Osteoblast (primary cell): ENCODE data around the gene DNAJC1. TPM values are rescaled to one million over a fixed set of nuclear protein-coding genes. Genes with fewer than 3 reads are reported as not detected.

Experiments
- DNase-seq: peaks from one replicate; pipeline ENCODE4 v3.0.0; 2011; ENCODE audit warnings: low spot score, mixed read lengths; ENCODE audit not compliant: insufficient read length; ENCODE audit errors: missing footprints
- H2AFZ ChIP-seq: 2 replicates; pipeline ENCODE4 v1.6.0; 2011; ENCODE audit warnings: mild to moderate bottlenecking, low read length
- H3K27ac ChIP-seq: 2 replicates; pipeline ENCODE4 v1.5.1; 2011; ENCODE audit warnings: mild to moderate bottlenecking, low read depth, low read length, moderate library complexity
- H3K27me3 ChIP-seq: 2 replicates; pipeline ENCODE4 v1.6.0; 2012; ENCODE audit warnings: mild to moderate bottlenecking, control low read depth, inconsistent platforms, low read length, moderate library complexity; ENCODE audit not compliant: insufficient read depth
- H3K36me3 ChIP-seq: 2 replicates; pipeline ENCODE4 v1.5.1; 2011; ENCODE audit warnings: mild to moderate bottlenecking, low read length, control low read depth, moderate library complexity; ENCODE audit not compliant: insufficient read depth
- H3K4me1 ChIP-seq: 2 replicates; pipeline ENCODE4 v1.5.1; 2011; ENCODE audit warnings: mild to moderate bottlenecking, low read length, control low read depth, moderate library complexity; ENCODE audit not compliant: insufficient read depth
- H3K4me2 ChIP-seq: 2 replicates; pipeline ENCODE4 v1.6.0; 2011; ENCODE audit warnings: mild to moderate bottlenecking, low read length; ENCODE audit not compliant: insufficient read depth
- H3K4me3 ChIP-seq: fragments of 200-600 bp; sonication (generic); 3 replicates; pipeline ENCODE4 v1.5.1; 2012; ENCODE audit warnings: mild to moderate bottlenecking, low read length, inconsistent platforms; ENCODE audit not compliant: insufficient read depth
- H3K79me2 ChIP-seq: 2 replicates; pipeline ENCODE4 v1.6.0; 2012; ENCODE audit warnings: mild to moderate bottlenecking, low read length, control low read depth, inconsistent platforms; ENCODE audit not compliant: insufficient read depth
- H3K9me3 ChIP-seq: 2 replicates; pipeline ENCODE4 v1.5.1; 2011; ENCODE audit warnings: low read depth, low read length, control low read depth
- H4K20me1 ChIP-seq: 2 replicates; pipeline ENCODE4 v1.6.0; 2012; ENCODE audit warnings: mild to moderate bottlenecking, low read length, control low read depth; ENCODE audit not compliant: insufficient read depth
- CTCF ChIP-seq: IDR thresholded peaks from 2 replicates; pipeline ENCODE4 v1.5.1; 2011; ENCODE audit warnings: mild to moderate bottlenecking, low read depth, low read length, moderate library complexity; ENCODE audit errors: extremely low read depth
- total RNA-seq: library from RNA; depleted of rRNA; stranded (reverse); fragments of >200 nt; gene quantifications from 2 replicates; pipeline ENCODE4 v1.2.3, GENCODE V29; 2012

DNAJC1 gene
- total RNA-seq, 1 donor = 83.2 TPM

GRCh38 chr10:21737106-21737505 is 266.4 kb downstream of the DNAJC1 start:
- DNase-seq = no peak
- Histone ChIP-seq H3K4me3 (no peak overlapping the region), H3K36me3 (peaks cover 51% of the 10 kb centered on the region), H2AFZ (no peak overlapping the region), H4K20me1 (no peaks in the 10 kb centered on the region), H3K4me2 (no peak overlapping the region), H3K4me1 (peaks cover 9% of the 10 kb centered on the region), H3K27me3 (no peaks in the 10 kb centered on the region), H3K27ac (no peak overlapping the region), H3K9me3 (no peaks in the 10 kb centered on the region), H3K79me2 (peaks cover 3% of the 10 kb centered on the region)
- TF ChIP-seq CTCF = no peak

DNA sequence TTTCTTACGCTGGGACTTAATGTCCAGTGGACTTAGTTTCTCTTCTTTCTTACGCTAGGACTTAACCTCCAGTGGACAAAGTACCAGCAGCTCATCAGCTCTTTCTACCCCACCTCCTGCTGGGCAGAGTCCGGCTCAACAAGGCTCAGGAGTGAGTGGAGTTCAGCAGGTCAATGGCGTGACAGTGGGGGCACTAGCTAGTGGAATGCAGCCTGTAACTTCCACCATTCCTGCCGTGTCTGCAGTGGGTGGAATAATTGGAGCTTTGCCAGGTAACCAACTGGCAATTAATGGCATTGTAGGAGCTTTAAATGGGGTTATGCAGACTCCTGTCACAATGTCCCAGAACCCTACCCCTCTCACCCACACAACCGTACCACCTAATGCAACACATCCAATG is 269.8 kb downstream of the DNAJC1 start:
- H3K4me2 ChIP-seq = no peak overlapping the region
- H3K9me3 ChIP-seq = no peaks in the 10 kb centered on the region
- no peaks in the 10 kb centered on the region for H4K20me1 ChIP-seq
- DNase-seq = no peak
- no peak overlapping the region for H3K27ac ChIP-seq
- no peak overlapping the region for H3K4me3 ChIP-seq
- peaks cover 31% of the 10 kb centered on the region for H3K36me3 ChIP-seq
- no peak for TF ChIP-seq CTCF
- H3K79me2 ChIP-seq = peaks cover 3% of the 10 kb centered on the region
- H2AFZ ChIP-seq = no peak overlapping the region
- peaks cover 9% of the 10 kb centered on the region for H3K4me1 ChIP-seq
- H3K27me3 ChIP-seq = no peaks in the 10 kb centered on the region

DNA sequence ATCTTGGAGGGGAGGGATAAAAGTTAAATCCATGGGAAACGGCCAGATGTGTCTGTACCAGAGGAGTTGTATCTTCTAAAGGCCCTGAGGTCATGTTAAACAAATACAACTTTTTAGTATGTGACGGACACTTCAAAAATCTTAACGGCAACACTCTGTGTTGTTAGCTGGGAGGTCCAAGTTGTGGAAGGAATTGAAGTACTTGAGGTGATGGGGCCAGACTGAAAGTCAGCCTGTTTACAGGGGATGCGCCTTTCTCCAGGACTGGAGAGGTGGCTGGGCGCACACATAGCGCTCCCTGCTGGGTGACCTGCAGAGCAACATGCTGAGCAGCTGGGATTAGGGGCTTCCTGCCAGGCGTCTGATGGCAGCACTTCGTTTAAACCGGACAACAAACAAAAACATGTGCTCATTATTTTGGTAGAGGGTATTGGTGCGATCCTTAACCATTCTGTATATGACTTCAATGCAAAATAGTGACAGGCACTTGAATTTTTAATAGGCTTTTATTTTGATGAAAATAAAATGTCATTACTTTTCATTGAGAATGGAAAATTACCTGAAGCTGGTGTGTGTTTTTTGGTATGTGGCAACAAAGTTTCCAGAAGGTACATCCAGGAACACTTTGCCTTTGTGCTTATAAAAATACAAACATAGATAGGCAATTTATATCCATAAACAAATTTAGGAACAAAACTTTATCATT is 271.3 kb downstream of the DNAJC1 start:
- no peaks in the 10 kb centered on the region for H3K9me3 ChIP-seq
- no peak for DNase-seq
- H3K27me3 ChIP-seq = no peaks in the 10 kb centered on the region
- H3K36me3 ChIP-seq = peaks cover 31% of the 10 kb centered on the region
- peaks cover 2% of the 10 kb centered on the region for H4K20me1 ChIP-seq
- no peak overlapping the region for H3K4me3 ChIP-seq
- no peak overlapping the region for H2AFZ ChIP-seq
- TF ChIP-seq CTCF = peak; percentile 93
- H3K27ac ChIP-seq = no peak overlapping the region
- H3K79me2 ChIP-seq = peaks cover 3% of the 10 kb centered on the region
- H3K4me1 ChIP-seq = peaks cover 9% of the 10 kb centered on the region
- H3K4me2 ChIP-seq = no peak overlapping the region

- H4K20me1 ChIP-seq = peaks cover 21% of the 10 kb centered on the region
- peaks cover 24% of the 10 kb centered on the region for H3K4me1 ChIP-seq
- no peak for DNase-seq
- H2AFZ ChIP-seq = no peak overlapping the region
- no peaks in the 10 kb centered on the region for H3K79me2 ChIP-seq
- no peak overlapping the region for H3K4me2 ChIP-seq
- TF ChIP-seq CTCF = no peak
- no peaks in the 10 kb centered on the region for H3K9me3 ChIP-seq
- no peaks in the 10 kb centered on the region for H3K27me3 ChIP-seq
- peaks cover 12% of the 10 kb centered on the region for H3K36me3 ChIP-seq
- no peak overlapping the region for H3K27ac ChIP-seq
- no peak overlapping the region for H3K4me3 ChIP-seq
Measured at GRCh38 chr10:21728618-21729017, 274.9 kb downstream of the DNAJC1 start.
